Thyroid gland (tissue), 4 donors: ENCODE results near the gene GLG1.

Source experiments
- POLR2A ChIP-seq, 2 donors: fragments of 450-650 bp; IDR thresholded peaks; one replicate each; pipeline ENCODE4 v1.6.1; 2017; ENCODE audit warnings: antibody characterized with exemption in 2 of 2, mild to moderate bottlenecking in 2 of 2, moderate library complexity in 1 of 2
- TF ChIP-seq, protein P1 (sequence below), 6 experiments: fragments of 200-600 bp in 3 of 6; fragments of 450-650 bp in 3 of 6; sonication (generic) in 3 of 6; IDR thresholded peaks; one replicate each; pipeline ENCODE4 v1.5.1; 2016 to 2019; ENCODE audit warnings: antibody characterized with exemption in 6 of 6, mild to moderate bottlenecking in 2 of 6, inconsistent platforms in 1 of 6, moderate library complexity in 1 of 6

DNA sequence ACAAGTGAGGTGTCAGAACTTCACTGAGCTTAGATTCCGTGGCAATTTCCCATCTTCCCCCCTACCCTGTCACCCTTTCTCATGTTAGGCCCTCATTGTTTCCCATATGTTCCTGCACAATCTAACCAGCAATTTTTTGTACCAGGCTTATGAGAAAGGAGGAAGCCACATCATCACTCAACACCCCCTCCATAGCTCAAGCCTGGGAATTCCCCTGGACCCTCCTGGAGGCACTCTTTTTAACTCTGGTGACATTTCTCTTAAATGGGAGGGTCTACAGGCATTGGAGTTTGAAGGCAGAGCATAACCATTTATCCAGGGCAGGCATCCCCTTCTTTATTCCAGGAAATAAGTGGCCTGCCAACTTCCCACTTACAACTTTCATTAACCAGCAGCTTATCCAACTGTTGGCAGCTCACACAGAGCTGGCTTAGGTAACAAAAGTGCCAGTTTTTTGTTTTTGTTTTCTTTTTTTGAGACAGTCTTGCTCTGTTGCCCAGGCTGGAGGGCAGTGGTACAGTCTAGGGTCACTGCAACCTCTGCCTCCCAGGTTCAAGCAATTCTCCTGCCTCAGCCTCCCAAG, 10.4 kb upstream of the GLG1 start:
- TF ChIP-seq, protein P1, sequence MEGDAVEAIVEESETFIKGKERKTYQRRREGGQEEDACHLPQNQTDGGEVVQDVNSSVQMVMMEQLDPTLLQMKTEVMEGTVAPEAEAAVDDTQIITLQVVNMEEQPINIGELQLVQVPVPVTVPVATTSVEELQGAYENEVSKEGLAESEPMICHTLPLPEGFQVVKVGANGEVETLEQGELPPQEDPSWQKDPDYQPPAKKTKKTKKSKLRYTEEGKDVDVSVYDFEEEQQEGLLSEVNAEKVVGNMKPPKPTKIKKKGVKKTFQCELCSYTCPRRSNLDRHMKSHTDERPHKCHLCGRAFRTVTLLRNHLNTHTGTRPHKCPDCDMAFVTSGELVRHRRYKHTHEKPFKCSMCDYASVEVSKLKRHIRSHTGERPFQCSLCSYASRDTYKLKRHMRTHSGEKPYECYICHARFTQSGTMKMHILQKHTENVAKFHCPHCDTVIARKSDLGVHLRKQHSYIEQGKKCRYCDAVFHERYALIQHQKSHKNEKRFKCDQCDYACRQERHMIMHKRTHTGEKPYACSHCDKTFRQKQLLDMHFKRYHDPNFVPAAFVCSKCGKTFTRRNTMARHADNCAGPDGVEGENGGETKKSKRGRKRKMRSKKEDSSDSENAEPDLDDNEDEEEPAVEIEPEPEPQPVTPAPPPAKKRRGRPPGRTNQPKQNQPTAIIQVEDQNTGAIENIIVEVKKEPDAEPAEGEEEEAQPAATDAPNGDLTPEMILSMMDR (IDR thresholded peaks at IDR 0.05): no peak
- no peak for TF ChIP-seq POLR2A (IDR thresholded peaks at IDR 0.05)
